ENCODE measurements around the gene ATP6V1B1. TPM values are rescaled to one million over a fixed set of nuclear protein-coding genes. Genes with fewer than 3 reads are reported as not detected.

ATP6V1B1 gene
- total and polyA plus RNA-seq, 2 of the 4 experiments (the other 2 are of a cell fraction): 1.3 TPM; not detected in 1

DNA sequence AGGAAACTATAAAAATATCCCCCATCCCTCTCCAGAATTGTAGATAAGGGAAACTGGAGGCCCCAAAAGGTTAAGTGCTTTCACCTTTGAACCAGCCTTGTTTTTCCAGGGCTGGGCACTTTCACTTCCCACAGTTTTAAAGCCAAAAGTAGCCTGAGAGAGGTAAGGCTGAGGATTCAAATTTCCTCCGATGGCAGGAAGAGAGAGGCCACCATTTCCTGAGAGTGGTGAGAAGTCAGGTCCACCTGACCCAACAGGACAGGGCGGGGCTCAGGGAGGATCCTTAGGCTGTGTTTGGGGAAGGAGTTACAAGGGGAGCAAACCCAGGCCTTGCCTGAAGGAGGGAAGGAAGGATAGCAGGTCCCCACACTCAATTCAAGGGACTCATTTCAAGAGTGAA, 63.7 kb downstream of the ATP6V1B1 start:
- Histone ChIP-seq H2BK15ac (ENCODE audit: low read depth, low read length) (no peak overlapping the region), H2BK120ac (ENCODE audit: low read depth, low read length) (no peak overlapping the region), H3K27ac (ENCODE audit: insufficient read depth, low read length) (no peak overlapping the region), H3K14ac (replicated peaks; ENCODE audit: low read depth, low read length) (no peak overlapping the region), H3K18ac (ENCODE audit: low read depth, low read length) (no peak overlapping the region), H3K79me1 (ENCODE audit: low read depth in 1 of 2, low read length in 2 of 2) (peaks cover 0 to 3% of the 10 kb centered on the region in 2 experiments; a peak in 1 of 4 replicates), H3K4me2 (ENCODE audit: low read depth, low read length) (no peak overlapping the region), H2AK5ac (ENCODE audit: low read depth, low read length) (no peak overlapping the region), H3K4ac (ENCODE audit: low read depth, low read length) (no peak overlapping the region), H3K4me3 (ENCODE audit: insufficient read depth, low read depth, low read length) (no peak overlapping the region), H3K9me1 (ENCODE audit: insufficient read depth, low read length) (no peaks in the 10 kb centered on the region; the same call in 1 of the 2 replicates), H4K20me1 (ENCODE audit: insufficient read depth, low read length) (no peaks in the 10 kb centered on the region), H3K23ac (ENCODE audit: low read depth, low read length) (no peak overlapping the region), H3K56ac (ENCODE audit: extremely low read depth, insufficient read depth, low read length) (no peak overlapping the region), H3K36me3 (ENCODE audit: control insufficient read depth, insufficient read depth, low read length) (no peaks in the 10 kb centered on the region), H2AFZ (replicated peaks; ENCODE audit: low read length, poor library complexity) (peak overlapping the region; percentile 29), H2BK20ac (ENCODE audit: low read depth, low read length) (no peak overlapping the region), H4K91ac (ENCODE audit: insufficient read depth, low read depth, low read length) (no peak overlapping the region), H4K5ac (ENCODE audit: low read depth, low read length) (no peak overlapping the region), H3K4me1 (ENCODE audit: control insufficient read depth, insufficient read depth, low read length) (peaks cover 2% of the 10 kb centered on the region; the same call in 1 of the 2 replicates), H4K8ac (ENCODE audit: low read depth in 2 of 2, low read length in 2 of 2) (no peak overlapping the region), H3K9me3 (ENCODE audit: control insufficient read depth, insufficient read depth, low read length) (no peaks in the 10 kb centered on the region), H2AK9ac (replicated peaks; ENCODE audit: low read depth, low read length, poor library complexity) (no peak overlapping the region), H3K27me3 (ENCODE audit: control insufficient read depth, insufficient read depth, low read length) (peaks cover 5% of the 10 kb centered on the region; the same call in 1 of the 2 replicates), H3K9ac (ENCODE audit: low read depth, low read length) (no peak overlapping the region), H2BK5ac (ENCODE audit: low read depth, low read length, poor library complexity, severe bottlenecking) (no peak overlapping the region)
- POLR2A ChIA-PET (ENCODE audit: unreplicated experiment): no interaction called here
- CTCF ChIA-PET: no interaction called here
- TF ChIP-seq RCOR1 (IDR thresholded peaks at IDR 0.05; ENCODE audit: insufficient replicate concordance, low read length): no peak
- TF ChIP-seq RFX5 (IDR thresholded peaks at IDR 0.05; ENCODE audit: low read depth, low read length): no peak
- no peak for TF ChIP-seq POLR2A (IDR thresholded peaks at IDR 0.05; ENCODE audit: low read depth, low read length)
- TF ChIP-seq, protein P1, sequence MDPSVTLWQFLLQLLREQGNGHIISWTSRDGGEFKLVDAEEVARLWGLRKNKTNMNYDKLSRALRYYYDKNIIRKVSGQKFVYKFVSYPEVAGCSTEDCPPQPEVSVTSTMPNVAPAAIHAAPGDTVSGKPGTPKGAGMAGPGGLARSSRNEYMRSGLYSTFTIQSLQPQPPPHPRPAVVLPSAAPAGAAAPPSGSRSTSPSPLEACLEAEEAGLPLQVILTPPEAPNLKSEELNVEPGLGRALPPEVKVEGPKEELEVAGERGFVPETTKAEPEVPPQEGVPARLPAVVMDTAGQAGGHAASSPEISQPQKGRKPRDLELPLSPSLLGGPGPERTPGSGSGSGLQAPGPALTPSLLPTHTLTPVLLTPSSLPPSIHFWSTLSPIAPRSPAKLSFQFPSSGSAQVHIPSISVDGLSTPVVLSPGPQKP (IDR thresholded peaks at IDR 0.05; ENCODE audit: borderline replicate concordance, low read depth, low read length): no peak
- TF ChIP-seq MAFK (IDR thresholded peaks at IDR 0.05; ENCODE audit: low read depth, low read length): no peak
- TF ChIP-seq, protein P2, sequence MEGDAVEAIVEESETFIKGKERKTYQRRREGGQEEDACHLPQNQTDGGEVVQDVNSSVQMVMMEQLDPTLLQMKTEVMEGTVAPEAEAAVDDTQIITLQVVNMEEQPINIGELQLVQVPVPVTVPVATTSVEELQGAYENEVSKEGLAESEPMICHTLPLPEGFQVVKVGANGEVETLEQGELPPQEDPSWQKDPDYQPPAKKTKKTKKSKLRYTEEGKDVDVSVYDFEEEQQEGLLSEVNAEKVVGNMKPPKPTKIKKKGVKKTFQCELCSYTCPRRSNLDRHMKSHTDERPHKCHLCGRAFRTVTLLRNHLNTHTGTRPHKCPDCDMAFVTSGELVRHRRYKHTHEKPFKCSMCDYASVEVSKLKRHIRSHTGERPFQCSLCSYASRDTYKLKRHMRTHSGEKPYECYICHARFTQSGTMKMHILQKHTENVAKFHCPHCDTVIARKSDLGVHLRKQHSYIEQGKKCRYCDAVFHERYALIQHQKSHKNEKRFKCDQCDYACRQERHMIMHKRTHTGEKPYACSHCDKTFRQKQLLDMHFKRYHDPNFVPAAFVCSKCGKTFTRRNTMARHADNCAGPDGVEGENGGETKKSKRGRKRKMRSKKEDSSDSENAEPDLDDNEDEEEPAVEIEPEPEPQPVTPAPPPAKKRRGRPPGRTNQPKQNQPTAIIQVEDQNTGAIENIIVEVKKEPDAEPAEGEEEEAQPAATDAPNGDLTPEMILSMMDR (conservative IDR thresholded peaks at IDR 0.05; ENCODE audit: low read depth, low read length): no peak
- no peak for TF ChIP-seq MAZ (IDR thresholded peaks at IDR 0.05; ENCODE audit: borderline replicate concordance, low read depth, low read length)
- TF ChIP-seq BHLHE40 (IDR thresholded peaks at IDR 0.05; ENCODE audit: low read depth, low read length): no peak
- no peak for TF ChIP-seq SMC3 (IDR thresholded peaks at IDR 0.05; ENCODE audit: low read depth, low read length)
- TF ChIP-seq, protein P3, sequence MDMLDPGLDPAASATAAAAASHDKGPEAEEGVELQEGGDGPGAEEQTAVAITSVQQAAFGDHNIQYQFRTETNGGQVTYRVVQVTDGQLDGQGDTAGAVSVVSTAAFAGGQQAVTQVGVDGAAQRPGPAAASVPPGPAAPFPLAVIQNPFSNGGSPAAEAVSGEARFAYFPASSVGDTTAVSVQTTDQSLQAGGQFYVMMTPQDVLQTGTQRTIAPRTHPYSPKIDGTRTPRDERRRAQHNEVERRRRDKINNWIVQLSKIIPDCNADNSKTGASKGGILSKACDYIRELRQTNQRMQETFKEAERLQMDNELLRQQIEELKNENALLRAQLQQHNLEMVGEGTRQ (IDR thresholded peaks at IDR 0.05; ENCODE audit: low read depth, low read length): no peak
- in situ Hi-C loops (cut with MboI; ENCODE audit: low sequenced_read_pairs) (no loop called here), dilution Hi-C loops (cut with HindIII; ENCODE audit: low sequenced_read_pairs, unreplicated experiment) (no loop called here), intact Hi-C loops (cut with micrococcal nuclease) (no loop called here)
- ATAC-seq (ENCODE audit: low read depth) (no peak), DNase-seq (no peak)
- BruUV-seq (replicated peaks): no TSS peak
- WGBS, 2 experiments (ENCODE audit: extremely low coverage in 2 of 2, insufficient read length in 1 of 2): no CpG with 5 or more reads among the region's 2 CpGs

Data from IMR-90 (cell line).